Caco-2 (cell line): ENCODE measurements around the gene RRP1B. TPM values are rescaled to one million over a fixed set of nuclear protein-coding genes. Genes with fewer than 3 reads are reported as not detected.

Experiments used
- BruUV-seq: library from RNA; stranded (reverse); fragments of 400-500 nt; replicated peaks from 2 replicates; lab custom pipeline; 2021; lab: Mats Ljungman, UMichigan
- CTCF ChIA-PET: fragments of 300-600 bp; sonication (Branson Sonifier 250); formaldehyde crosslinking; loops from one replicate; lab custom pipeline; 2022; ENCODE audit warnings: antibody characterized with exemption; lab: Charles Lee
- POLR2A ChIA-PET: fragments of 300-600 bp; sonication (Branson Sonifier 250); formaldehyde crosslinking; loops from one replicate; lab custom pipeline; 2022; ENCODE audit warnings: antibody characterized with exemption; lab: Charles Lee
- DNase-seq, 2 experiments: peaks; one replicate each; pipeline versions ENCODE4 v3.0.0 to v3.0.0-alpha.2; 2020 to 2022
- H3K27me3 ChIP-seq: replicated peaks from 2 replicates; pipeline ENCODE4 v1.6.0; 2011; ENCODE audit warnings: low read length; ENCODE audit not compliant: control insufficient read depth, insufficient read depth
- H3K36me3 ChIP-seq: 2 replicates; pipeline ENCODE4 v1.5.1; 2011; ENCODE audit warnings: low read length; ENCODE audit not compliant: control insufficient read depth, insufficient read depth
- H3K4me1 ChIP-seq: fragments of 250-450 bp; sonication (Bioruptor Pico); 2 replicates; pipeline ENCODE4 v1.5.1; 2020; ENCODE audit warnings: mild to moderate bottlenecking
- H3K4me3 ChIP-seq: 2 replicates; pipeline ENCODE4 v1.5.1; 2011; ENCODE audit warnings: low read depth, mild to moderate bottlenecking, control low read depth, low read length
- H3K9me3 ChIP-seq: fragments of 250-450 bp; sonication (Bioruptor Pico); 2 replicates; pipeline ENCODE4 v1.5.1; 2020; ENCODE audit warnings: mild to moderate bottlenecking, moderate library complexity
- H3K27ac Mint-ChIP-seq: one replicate; pipeline ENCODE4 v1.8.0; 2022; ENCODE audit warnings: mixed read lengths; ENCODE audit not compliant: unreplicated experiment
- H3K27me3 Mint-ChIP-seq: one replicate; pipeline ENCODE4 v1.8.0; 2022; ENCODE audit warnings: mixed read lengths; ENCODE audit not compliant: insufficient read depth, unreplicated experiment
- H3K36me3 Mint-ChIP-seq: one replicate; pipeline ENCODE4 v1.8.0; 2022; ENCODE audit warnings: mild to moderate bottlenecking, mixed read lengths; ENCODE audit not compliant: insufficient read depth, unreplicated experiment
- H3K4me1 Mint-ChIP-seq: one replicate; pipeline ENCODE4 v1.8.0; 2022; ENCODE audit warnings: low read depth, mixed read lengths; ENCODE audit not compliant: unreplicated experiment
- H3K4me3 Mint-ChIP-seq: one replicate; pipeline ENCODE4 v1.8.0; 2022; ENCODE audit warnings: mild to moderate bottlenecking, moderate library complexity, mixed read lengths; ENCODE audit not compliant: unreplicated experiment
- H3K9me3 Mint-ChIP-seq: one replicate; pipeline ENCODE4 v1.8.0; 2022; ENCODE audit warnings: mixed read lengths; ENCODE audit not compliant: unreplicated experiment
- CTCF ChIP-seq, 2 experiments: fragments of 200-600 bp in 1 of 2; IDR thresholded peaks; 1 replicate in 1 of 2; 2 replicates in 1 of 2; pipeline versions ENCODE4 v1.5.1 to v1.8.0; 2011 to 2022; ENCODE audit warnings: antibody characterized with exemption in 1 of 2, control low read depth in 1 of 2, inconsistent platforms in 1 of 2, low read depth in 1 of 2, low read length in 1 of 2, mild to moderate bottlenecking in 1 of 2, moderate library complexity in 1 of 2; ENCODE audit not compliant: insufficient read depth in 1 of 2, severe bottlenecking in 1 of 2, unreplicated experiment in 1 of 2
- intact Hi-C: fragments of 100-400 bp; cut with micrococcal nuclease; formaldehyde crosslinking; loops from one replicate; pipeline ENCODE4 v1.10.0; 2022; ENCODE audit not compliant: unreplicated experiment
- total RNA-seq: library from RNA; stranded (reverse); gene quantifications from 2 replicates; pipeline ENCODE4 v1.2.3, GENCODE V29; 2022

The RRP1B gene
- total RNA-seq, 1 experiment from 2014 or later: 49.5 TPM

- no peak overlapping the region for H3K4me3 Mint-ChIP-seq
- no TSS peak for BruUV-seq
- Histone ChIP-seq H3K4me3 (no peak overlapping the region), H3K4me1 (peaks cover 12% of the 10 kb centered on the region), H3K27me3 (no peaks in the 10 kb centered on the region), H3K9me3 (no peaks in the 10 kb centered on the region), H3K36me3 (no peaks in the 10 kb centered on the region; the same call in none of the 2 replicates)
- intact Hi-C loops: no loop called here
- no peaks in the 10 kb centered on the region for H3K9me3 Mint-ChIP-seq
- ChIA-PET CTCF (no interaction called here), POLR2A (no interaction called here)
- DNase-seq: peak; percentile 56 to 67
- H3K27me3 Mint-ChIP-seq: no peaks in the 10 kb centered on the region
- H3K36me3 Mint-ChIP-seq: peaks cover 66% of the 10 kb centered on the region
- H3K4me1 Mint-ChIP-seq: no peaks in the 10 kb centered on the region
- peak overlapping the region; percentile 63 for H3K27ac Mint-ChIP-seq
- no peak for TF ChIP-seq CTCF (IDR thresholded peaks at IDR 0.05; ENCODE audit: insufficient read depth in 1 of 2, low read depth in 1 of 2, low read length in 1 of 2, severe bottlenecking in 1 of 2, unreplicated experiment in 1 of 2)
Observed at GRCh38 chr21:43740497-43741156, 81.3 kb downstream of the RRP1B start.

GRCh38 chr21:43741423-43742096 lies 82.2 kb downstream of the RRP1B start:
- peaks cover 12% of the 10 kb centered on the region for H3K4me1 ChIP-seq
- intact Hi-C loops: no loop called here
- POLR2A ChIA-PET: no interaction called here
- TF ChIP-seq CTCF (IDR thresholded peaks at IDR 0.05; ENCODE audit: insufficient read depth in 1 of 2, low read depth in 1 of 2, low read length in 1 of 2, severe bottlenecking in 1 of 2, unreplicated experiment in 1 of 2): no peak
- Mint-ChIP-seq H3K9me3 (no peaks in the 10 kb centered on the region), H3K27ac (no peak overlapping the region), H3K4me1 (no peaks in the 10 kb centered on the region), H3K36me3 (peaks cover 65% of the 10 kb centered on the region), H3K4me3 (no peak overlapping the region), H3K27me3 (no peaks in the 10 kb centered on the region)
- no peak for DNase-seq
- BruUV-seq: no TSS peak
- H3K4me3 ChIP-seq: no peak overlapping the region
- no peaks in the 10 kb centered on the region for H3K9me3 ChIP-seq
- CTCF ChIA-PET: no interaction called here
- H3K27me3 ChIP-seq: no peaks in the 10 kb centered on the region
- no peaks in the 10 kb centered on the region; the same call in none of the 2 replicates for H3K36me3 ChIP-seq

- H3K9me3 Mint-ChIP-seq: no peaks in the 10 kb centered on the region
- peaks cover 69% of the 10 kb centered on the region for H3K36me3 Mint-ChIP-seq
- Histone ChIP-seq H3K4me3 (no peak overlapping the region), H3K27me3 (no peaks in the 10 kb centered on the region), H3K9me3 (no peaks in the 10 kb centered on the region), H3K4me1 (no peaks in the 10 kb centered on the region), H3K36me3 (peaks cover 1% of the 10 kb centered on the region)
- no TSS peak for BruUV-seq
- H3K4me3 Mint-ChIP-seq: no peak overlapping the region
- no peaks in the 10 kb centered on the region for H3K27me3 Mint-ChIP-seq
- DNase-seq: no peak
- ChIA-PET CTCF (no interaction called here), POLR2A (no interaction called here)
- no peak overlapping the region for H3K27ac Mint-ChIP-seq
- no peaks in the 10 kb centered on the region for H3K4me1 Mint-ChIP-seq
- intact Hi-C loops: no loop called here
- no peak for TF ChIP-seq CTCF (IDR thresholded peaks at IDR 0.05; ENCODE audit: insufficient read depth in 1 of 2, low read depth in 1 of 2, low read length in 1 of 2, severe bottlenecking in 1 of 2, unreplicated experiment in 1 of 2)
Observed at GRCh38 chr21:43743947-43744346, 84.6 kb downstream of the RRP1B start.
